Erythroblast (primary cell): ENCODE results near the gene AQP11.
"Not testable (repeated sequence)": the region's sequence is repeated elsewhere in the genome, so short reads cannot be mapped to it uniquely, and the experiment has no call there.

Experiments used
- DNase-seq, 2 experiments: peaks; one replicate each; lab custom pipeline; 2025; lab: John Stamatoyannopoulos, UW
- GATA1 ChIP-seq: IDR thresholded peaks from 2 replicates; pipeline ENCODE4 v1.6.1; 2011; ENCODE audit warnings: low read depth, mild to moderate bottlenecking, control low read depth, low read length, moderate library complexity
- POLR2A ChIP-seq: IDR thresholded peaks from 2 replicates; pipeline ENCODE4 v1.6.1; 2011; ENCODE audit warnings: mild to moderate bottlenecking, low read length

AQP11 gene

GRCh38 chr11:77568916-77569675, 20.7 kb upstream of the AQP11 start:
- DNase-seq: no peak
- no peak for TF ChIP-seq GATA1
- no peak for TF ChIP-seq POLR2A

GRCh38 chr11:77569676-77570070, 20.1 kb upstream of the AQP11 start:
- TF ChIP-seq POLR2A: no peak
- TF ChIP-seq GATA1: no peak
- no peak for DNase-seq

- not testable (repeated sequence) for DNase-seq
Measured at GRCh38 chr11:77570896-77571295, 18.9 kb upstream of the AQP11 start.

- DNase-seq: not testable (repeated sequence)
Measured at GRCh38 chr11:77575428-77575827, 14.3 kb upstream of the AQP11 start.

DNA sequence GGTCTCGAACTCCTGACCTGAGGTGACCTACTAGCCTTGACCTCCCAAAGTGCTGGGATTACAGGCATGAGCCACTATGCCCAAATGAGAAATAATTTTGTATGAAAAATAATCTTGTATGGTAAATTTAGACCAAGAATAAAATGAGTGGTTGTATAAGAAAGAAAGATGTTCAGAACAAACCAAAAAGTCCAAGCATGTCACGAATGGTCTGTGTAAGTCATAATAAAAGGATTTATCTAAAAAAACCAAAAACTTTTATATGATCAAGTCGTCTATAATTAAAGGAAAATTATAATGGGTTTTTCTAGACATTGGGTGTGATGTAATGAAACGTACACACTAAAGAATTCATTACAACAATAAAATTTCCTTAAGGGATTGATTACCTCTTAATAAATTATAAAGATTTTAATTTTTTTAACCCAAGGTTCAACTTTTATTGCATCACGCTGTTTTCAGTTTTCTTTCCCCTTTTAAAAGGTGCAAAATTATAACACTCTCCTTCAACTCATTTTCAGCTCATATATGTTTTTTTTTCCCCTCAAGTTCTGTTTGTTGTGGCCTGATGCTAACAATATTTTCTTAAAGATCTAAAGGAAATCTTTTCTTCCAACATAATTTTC, 8.9 kb upstream of the AQP11 start:
- DNase-seq: peak; percentile 54 to 66

DNA sequence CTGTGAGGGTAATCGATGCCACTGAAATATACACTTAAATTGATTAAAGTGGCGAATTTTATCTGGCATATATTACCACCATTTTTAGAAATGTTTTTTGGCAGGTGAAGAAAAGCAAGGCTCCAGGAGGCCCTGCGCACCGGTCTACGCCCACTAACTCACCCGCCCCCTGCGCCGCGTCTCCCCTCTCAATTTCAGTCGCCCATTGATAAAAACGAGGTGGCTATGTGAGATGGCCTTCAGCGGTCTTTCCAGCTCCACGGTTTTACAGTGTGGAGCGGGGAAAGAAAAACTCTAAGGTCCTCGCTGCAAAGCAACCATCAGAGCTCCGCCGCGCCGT, 602 bp upstream of the AQP11 start:
- DNase-seq: no peak
- TF ChIP-seq POLR2A: no peak
- TF ChIP-seq GATA1: no peak

More for the DNA sequence above, 8.9 kb upstream of the AQP11 start:
- TF ChIP-seq GATA1 (no peak), POLR2A (no peak)

GRCh38 chr11:77590194-77590782, 535 bp downstream of the AQP11 start:
- TF ChIP-seq POLR2A (no peak), GATA1 (no peak)
- DNase-seq: peak in 1 of 2 experiments; percentile 71

- no peak for DNase-seq
- no peak for TF ChIP-seq POLR2A
- TF ChIP-seq GATA1: no peak
Measured at GRCh38 chr11:77592727-77593126, 3.0 kb downstream of the AQP11 start.

GRCh38 chr11:77593883-77594282, 4.1 kb downstream of the AQP11 start:
- no peak for DNase-seq
- TF ChIP-seq GATA1 (no peak), POLR2A (no peak)

DNA sequence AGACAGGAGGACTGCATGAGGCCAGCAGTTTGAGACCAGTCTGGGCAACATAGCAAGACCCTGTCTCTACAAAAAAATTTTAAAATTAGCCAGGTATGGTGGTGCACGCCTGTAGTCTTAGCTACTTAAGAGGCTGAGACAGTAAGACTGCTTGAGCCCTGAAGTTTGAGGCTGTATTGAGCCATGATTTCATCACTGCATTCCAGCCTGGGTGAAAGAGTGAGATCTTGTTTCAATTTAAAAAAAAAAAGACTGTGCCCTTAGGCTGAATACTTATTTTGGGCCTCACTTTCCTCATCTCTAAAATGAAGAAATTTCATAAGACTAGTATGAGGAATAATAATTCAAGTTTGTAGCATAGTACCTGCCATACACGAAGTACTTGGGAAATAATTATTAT, 6.9 kb downstream of the AQP11 start:
- DNase-seq: no peak
- TF ChIP-seq GATA1 (no peak), POLR2A (no peak)

DNA sequence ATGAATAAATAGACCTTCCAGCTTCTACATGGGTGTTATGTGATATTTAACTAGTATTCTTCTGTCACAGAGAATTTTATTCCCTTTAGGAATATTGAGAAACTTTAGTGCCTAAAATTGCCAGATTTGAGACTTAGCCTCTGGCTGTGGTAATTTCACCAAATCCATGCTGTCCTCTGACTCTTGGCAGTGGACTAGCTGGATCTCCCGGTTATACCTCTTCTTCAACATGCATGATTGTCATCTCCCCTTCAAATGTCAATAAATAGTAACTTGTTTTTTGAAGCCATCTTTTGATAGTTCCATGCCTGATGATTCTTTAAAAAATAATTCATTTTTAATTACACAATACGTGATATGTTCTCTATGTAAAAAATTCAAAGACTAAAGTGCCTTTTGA, 8.4 kb downstream of the AQP11 start:
- TF ChIP-seq GATA1: no peak
- TF ChIP-seq POLR2A: no peak
- DNase-seq: no peak

DNA sequence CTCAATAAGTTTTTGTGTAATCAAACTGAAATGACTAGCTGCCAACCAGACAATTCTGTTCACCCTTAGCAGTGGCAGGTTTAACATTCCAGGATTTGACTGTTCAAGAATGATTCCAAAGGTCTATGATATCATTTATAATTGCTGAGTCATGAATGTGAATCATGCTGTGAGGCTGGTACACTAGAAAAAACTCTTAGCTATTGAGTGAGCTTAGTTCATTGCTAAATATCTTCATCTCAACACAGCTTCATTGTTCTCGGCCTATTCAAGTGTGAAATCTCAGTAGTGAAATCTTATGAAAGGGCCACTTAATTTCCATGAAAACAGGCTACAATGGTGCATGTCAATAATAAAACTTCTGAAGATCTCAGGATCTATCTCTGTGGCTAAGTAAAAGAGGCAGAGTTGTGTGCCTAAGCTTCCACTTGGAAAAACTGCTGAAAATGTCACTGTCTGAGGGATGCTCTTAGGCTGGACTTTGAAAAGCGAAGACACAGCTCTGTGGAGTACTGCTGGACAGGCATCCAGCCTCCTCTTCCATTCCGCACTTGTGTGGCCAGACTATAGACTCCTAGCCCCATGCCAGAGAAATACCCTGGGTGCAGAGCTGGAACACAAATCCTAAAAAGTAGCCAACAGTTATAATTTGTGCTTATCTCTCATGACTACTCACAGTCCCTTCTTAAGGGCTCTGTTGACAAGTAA, 12.8 kb downstream of the AQP11 start:
- peak; percentile 24 to 67 for DNase-seq

DNA sequence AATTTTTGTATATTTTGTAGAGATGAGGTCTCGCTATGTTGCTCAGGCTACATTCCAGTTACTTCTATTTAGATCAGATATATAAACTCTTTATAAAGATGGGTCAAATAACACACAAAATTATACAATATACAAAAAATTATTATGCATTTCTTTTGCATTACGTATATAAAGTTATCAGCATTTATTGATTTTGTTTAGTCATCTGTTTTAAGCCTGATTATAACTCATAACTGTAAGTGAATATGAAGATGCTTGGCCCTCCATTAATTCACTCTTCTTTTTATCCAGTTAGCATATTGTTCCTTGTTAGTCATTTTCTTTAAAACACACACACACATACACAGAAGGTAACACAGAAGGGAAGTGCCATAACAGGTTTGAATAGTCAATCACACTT, 14.5 kb downstream of the AQP11 start:
- TF ChIP-seq POLR2A (no peak), GATA1 (no peak)
- DNase-seq: no peak

More for the DNA sequence above, 12.8 kb downstream of the AQP11 start:
- no peak for TF ChIP-seq POLR2A
- TF ChIP-seq GATA1: no peak

DNA sequence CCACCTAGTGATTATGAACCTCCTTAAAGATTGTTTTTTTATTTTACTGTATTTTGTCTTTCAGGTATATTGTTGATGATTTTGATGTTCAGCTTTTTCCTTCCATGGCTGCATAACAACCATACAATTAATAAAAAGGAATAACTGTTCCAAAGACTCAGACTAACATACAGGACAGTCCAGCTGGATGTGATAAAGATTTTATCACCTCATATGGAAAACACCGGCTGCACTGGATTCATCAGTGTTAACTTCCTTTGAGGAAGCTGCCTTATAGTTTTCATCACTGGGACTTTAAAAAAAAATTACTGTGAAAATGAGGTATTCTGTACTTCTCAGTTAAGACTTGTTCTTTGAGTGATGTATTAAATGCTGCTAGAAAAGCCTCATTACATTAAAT, 19.5 kb downstream of the AQP11 start:
- DNase-seq: no peak
- TF ChIP-seq GATA1 (no peak), POLR2A (no peak)
